Transverse colon (tissue), 3 donors: ENCODE measurements around the gene RAPGEF2.

Experiments
- CTCF ChIP-seq, 5 experiments: fragments of 200-600 bp in 3 of 5; fragments of 450-650 bp in 2 of 5; sonication (generic) in 3 of 5; IDR thresholded peaks; 1 replicate in 2 of 5; 2 replicates in 3 of 5; pipeline ENCODE4 v1.5.1; 2016 to 2017; ENCODE audit warnings: antibody characterized with exemption in 5 of 5, inconsistent platforms in 3 of 5, mild to moderate bottlenecking in 2 of 5, moderate library complexity in 1 of 5
- EP300 ChIP-seq: sonication (generic); formaldehyde crosslinking; IDR thresholded peaks from one replicate; pipeline ENCODE4 v1.6.1; 2017; ENCODE audit warnings: antibody characterized with exemption, low read depth
- POLR2A ChIP-seq: fragments of 450-650 bp; IDR thresholded peaks from one replicate; pipeline ENCODE4 v1.6.1; 2016; ENCODE audit warnings: antibody characterized with exemption, mild to moderate bottlenecking, moderate library complexity

- TF ChIP-seq CTCF (IDR thresholded peaks at IDR 0.05) = no peak
- TF ChIP-seq POLR2A = no peak
- no peak for TF ChIP-seq EP300
Measured at GRCh38 chr4:159169404-159170302, 66.8 kb downstream of the RAPGEF2 start.
